ENCODE data around the gene APOBEC3B.
A peak's percentile ranks its signal among the peaks of the same experiment; 100 is the strongest.
"Not testable (repeated sequence)": the region's sequence is repeated elsewhere in the genome, so short reads cannot be mapped to it uniquely, and the experiment has no call there.

Gene APOBEC3B

DNA sequence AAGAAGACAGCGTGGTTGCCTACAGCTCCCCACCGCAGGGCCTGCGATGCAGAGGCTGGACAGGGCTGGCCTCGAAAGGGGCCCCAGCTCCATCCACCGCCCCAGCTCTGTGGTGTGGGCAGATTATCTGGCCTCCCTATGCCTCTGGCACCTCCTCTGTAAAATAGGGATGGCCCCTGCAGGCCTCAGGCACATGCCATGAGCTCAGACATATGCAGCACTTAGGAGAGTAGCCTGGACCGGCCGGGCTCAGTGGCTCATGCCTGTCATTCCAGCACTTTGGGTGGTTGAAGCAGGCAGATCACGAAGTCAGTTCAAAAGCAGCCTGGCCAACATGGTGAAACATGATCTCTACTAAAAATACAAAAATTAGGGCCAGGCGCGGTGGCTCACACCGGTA lies 46.1 kb downstream of the APOBEC3B start:
- DNase-seq = no peak

DNA sequence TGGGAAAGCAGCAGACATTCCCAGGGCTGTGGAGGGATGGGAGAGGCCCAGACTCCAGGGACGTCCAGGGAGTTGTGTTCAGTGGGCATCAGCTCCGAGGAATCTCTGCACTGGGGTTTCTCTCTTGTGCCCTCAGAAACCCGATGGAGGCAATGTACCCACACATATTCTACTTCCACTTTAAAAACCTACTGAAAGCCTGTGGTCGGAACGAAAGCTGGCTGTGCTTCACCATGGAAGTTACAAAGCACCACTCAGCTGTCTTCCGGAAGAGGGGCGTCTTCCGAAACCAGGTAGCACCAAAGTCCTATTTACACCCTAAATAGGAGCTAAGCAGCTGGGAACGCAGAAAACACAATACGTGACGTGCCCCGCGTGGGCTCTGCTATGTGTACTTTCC lies 47.1 kb downstream of the APOBEC3B start:
- no peak for DNase-seq

DNA sequence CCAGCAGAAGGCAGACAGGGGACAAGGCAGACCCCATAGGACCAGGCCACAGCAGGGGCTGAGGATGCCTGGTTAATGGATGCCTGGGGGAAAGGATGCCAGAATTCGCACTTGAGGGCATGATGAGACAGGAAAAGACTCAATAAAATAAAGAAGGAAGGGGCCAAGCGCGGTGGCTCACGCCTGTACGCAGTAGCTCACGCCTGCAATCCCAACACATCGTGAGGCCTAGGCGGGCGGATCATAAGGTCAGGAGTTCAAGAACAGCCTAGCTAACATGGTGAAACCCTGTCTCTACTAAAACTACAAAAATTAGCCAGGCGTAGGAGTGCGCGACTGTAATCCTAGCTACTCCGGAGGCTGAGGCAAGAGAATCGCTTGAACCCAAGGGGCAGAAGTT lies 48.6 kb downstream of the APOBEC3B start:
- DNase-seq = no peak

DNA sequence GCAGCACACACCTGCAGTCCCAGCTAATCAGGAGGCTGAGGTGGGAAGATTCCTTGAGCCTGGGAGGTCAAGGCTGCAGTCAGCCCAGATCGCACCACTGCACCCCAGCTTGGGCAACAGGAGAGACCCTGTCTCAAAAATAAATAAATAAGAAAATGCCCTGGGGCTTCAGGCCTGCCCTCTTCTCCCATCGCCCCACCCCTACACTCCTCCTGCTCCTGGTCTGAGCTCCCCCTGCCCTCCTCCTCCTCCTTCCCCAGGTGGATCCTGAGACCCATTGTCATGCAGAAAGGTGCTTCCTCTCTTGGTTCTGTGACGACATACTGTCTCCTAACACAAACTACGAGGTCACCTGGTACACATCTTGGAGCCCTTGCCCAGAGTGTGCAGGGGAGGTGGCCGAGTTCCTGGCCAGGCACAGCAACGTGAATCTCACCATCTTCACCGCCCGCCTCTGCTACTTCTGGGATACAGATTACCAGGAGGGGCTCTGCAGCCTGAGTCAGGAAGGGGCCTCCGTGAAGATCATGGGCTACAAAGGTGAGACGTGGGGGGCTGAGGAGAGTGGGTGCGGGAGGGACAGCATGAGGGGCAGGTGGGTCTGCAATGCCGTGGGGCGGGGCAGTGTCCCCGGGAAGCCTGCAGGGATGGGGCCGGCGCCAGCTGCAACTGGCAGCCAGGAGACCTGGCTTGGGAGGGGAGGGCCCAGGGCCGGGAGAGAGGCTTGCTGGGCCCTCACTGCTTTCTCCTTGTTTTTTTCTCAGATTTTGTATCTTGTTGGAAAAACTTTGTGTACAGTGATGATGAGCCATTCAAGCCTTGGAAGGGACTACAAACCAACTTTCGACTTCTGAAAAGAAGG lies 49.5 kb downstream of the APOBEC3B start:
- not testable (repeated sequence) for DNase-seq

DNA sequence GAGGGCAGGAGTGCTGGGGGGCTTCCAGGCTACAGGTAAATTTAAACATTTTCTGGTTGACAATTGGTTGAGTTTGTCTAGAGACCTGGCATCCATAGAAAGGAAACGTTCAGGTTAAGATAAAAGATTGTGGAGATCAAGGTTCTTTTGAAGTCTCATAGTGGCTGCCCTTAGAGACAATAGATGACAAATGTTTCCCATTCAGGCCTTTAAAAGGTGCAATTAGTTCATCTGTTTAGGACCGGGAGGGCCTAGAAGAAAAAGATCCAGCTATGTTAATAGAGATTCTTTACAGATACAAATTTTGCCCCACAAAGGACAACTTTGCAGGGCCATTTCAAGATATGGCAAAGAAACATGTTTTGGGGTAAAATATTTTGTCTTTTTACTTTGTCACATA lies 54.9 kb downstream of the APOBEC3B start:
- not testable (repeated sequence) for DNase-seq

DNA sequence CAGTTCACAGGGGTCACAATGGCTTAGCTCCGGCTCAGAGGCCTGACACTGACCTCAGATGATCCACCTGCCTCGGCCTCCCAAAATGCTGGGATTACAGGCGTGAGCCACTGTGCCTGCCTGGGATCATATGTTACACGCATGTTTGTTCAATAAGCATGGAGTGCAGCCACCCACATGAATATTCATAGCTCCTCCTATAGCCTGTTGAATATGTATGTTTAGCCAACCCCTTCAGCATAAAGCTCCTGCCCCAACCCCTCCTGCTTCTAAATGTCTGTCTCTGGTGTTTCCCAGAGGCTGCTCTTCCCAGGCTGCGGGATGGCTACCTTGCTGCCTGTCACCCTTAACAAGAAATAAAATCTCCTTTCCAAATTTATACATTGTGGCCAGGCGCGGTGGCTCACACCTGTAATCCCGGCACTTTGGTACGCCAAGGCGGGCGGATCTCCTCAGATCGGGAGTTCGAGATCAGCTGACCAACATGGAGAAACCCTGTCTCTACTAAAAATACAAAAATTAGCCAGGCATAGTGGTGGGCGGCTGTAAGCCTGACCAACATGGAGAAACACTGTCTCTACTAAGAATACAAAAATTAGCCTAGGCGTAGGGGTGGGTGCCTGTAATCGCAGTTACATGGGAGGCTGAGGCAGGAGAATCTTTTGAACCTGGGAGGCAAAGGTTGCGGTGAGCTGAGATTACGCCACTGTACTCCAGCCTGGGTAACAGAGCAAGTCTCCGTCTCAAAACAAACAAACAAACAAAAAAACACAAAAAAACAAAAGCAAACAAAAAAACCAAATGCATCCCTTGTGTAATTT lies 57.4 kb downstream of the APOBEC3B start:
- no peak for DNase-seq

DNA sequence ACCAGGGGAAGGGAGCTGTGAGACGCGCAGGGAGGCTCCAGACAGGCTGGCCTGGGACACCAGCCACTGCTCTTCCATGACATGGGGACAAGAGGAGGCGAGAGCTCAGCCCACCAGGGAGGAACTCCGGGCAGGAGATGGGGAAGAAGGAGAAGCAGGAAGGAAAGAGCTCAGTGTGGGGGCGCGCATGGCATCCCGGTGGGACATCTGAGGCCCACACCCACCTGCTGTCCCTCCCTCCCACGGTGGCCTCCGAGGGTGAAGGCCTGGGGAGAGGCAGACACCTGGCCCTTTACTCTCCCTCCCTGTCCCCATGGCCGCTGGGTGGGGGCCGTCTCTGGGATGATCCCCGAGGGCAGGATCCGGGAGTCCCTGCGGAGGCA lies 58.0 kb downstream of the APOBEC3B start:
- DNase-seq = not testable (repeated sequence)

DNA sequence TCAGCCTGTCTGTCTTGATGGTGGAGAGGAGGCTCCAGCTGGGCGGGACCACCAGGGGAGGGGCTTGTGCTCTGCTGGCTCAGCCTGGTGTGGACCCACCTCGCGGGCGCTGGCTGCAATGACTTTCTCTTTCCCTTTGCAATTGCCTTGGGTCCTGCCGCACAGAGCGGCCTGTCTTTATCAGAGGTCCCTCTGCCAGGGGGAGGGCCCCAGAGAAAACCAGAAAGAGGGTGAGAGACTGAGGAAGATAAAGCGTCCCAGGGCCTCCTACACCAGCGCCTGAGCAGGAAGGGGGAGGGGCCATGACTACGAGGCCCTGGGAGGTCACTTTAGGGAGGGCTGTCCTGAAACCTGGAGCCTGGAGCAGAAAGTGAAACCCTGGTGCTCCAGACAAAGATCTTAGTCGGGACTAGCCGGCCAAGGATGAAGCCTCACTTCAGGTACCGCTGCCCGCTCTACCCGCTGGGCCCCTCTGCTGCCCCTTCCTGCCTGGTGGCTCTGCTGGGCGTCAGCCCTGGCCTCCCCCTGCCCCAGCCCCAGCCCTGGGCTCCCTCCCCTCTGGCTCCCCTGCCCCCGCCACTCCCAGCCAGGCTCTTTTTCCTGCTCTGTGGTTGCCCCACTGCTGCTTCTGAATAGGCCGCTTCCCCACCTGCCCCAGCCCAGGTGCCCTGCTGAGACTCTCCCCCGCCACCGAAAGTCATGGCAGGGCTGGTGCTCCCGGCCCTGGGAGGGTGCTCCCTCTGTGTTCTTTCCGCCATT lies 58.6 kb downstream of the APOBEC3B start, which contains the start of gene APOBEC3F:
APOBEC3F (plus strand) TSS at position 327 of the 759 bp plus-strand sequence; CDS start at position 424, 97 bp downstream.
- DNase-seq = peak in 3 of 51 donors; percentile 5 to 24 (median 16)

DNA sequence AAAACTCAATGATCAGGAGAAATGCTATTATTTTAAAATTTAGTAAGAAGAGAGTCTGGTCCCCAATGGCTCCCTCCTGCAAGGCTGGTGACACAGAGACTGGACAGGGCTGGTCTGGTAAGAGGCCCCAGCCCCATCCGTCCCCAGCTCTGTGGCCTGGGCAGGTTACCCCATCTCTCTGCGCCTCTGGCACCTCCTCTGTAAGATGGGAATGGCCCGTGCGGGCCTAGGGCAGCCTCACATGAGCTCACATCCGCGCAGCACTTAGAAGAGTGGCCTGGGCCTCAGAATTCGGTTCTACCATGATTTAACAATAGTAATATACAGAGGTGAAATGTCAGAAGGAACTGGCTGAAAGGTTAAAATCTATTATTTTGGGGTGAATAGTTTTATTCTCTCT lies 59.8 kb downstream of the APOBEC3B start:
- no peak for DNase-seq

Measured in hypothalamus (tissue), 51 donors.